Measurements from ENCODE around the gene CACNA1I. TPM values are rescaled to one million over a fixed set of nuclear protein-coding genes. Genes with fewer than 3 reads are reported as not detected.

The CACNA1I gene
- total RNA-seq, 1 experiment from 2014 or later = 0.15 TPM

DNA sequence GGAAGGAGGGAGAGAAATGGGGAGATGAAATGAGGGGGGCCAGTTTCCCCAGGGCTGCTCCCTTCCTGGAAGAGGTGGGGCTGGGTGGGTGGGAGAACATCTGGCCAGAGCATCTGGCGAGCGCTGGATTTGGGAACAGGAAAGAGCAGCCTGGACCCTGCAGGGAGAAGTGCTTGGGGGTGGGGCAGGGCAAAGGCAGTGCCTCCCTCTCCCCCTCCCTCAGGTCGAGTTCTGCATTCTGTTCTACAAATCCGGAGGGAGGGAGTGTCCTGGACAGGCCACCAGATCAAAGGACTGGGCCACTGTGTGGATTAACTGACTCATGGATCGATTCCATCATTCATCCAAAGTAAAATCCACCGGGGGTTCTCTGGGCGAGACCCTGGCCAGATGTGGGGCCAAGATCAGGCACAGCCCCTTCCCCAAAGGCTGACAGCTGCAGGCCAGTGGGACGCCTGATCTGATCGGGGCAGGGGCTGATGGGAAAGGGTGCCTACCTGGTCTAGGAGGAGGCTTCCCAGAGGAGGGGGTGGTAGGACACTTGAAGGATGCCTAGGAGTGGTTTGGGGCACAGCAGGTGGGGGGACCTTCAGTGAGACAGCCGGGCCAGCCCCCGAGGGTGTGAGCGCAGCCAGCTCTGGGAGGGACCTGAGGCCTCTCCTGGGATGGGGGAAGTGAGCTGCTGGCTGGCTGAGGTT, 57.5 kb downstream of the CACNA1I start:
- H3K9ac ChIP-seq (ENCODE audit: low read length) = no peak overlapping the region
- DNase-seq (ENCODE audit: low read depth, low spot score) = no peak
- TF ChIP-seq SRF (IDR thresholded peaks at IDR 0.05; ENCODE audit: low read depth) (no peak), POLR2AphosphoS5 (IDR thresholded peaks at IDR 0.05; ENCODE audit: low read depth, low read length) (no peak), EZH2phosphoT487 (IDR thresholded peaks at IDR 0.05; ENCODE audit: borderline replicate concordance) (no peak), TCF7L2 (IDR thresholded peaks at IDR 0.05; ENCODE audit: borderline replicate concordance, extremely low read depth, insufficient read depth, insufficient read length) (no peak), RAD21 (IDR thresholded peaks at IDR 0.05; ENCODE audit: low read depth) (no peak), ZFX (IDR thresholded peaks at IDR 0.05) (no peak), FOSL1 (IDR thresholded peaks at IDR 0.05; ENCODE audit: low read depth) (no peak), EGR1 (IDR thresholded peaks at IDR 0.05; ENCODE audit: low read depth) (no peak)
- TF ChIP-seq, protein P1, sequence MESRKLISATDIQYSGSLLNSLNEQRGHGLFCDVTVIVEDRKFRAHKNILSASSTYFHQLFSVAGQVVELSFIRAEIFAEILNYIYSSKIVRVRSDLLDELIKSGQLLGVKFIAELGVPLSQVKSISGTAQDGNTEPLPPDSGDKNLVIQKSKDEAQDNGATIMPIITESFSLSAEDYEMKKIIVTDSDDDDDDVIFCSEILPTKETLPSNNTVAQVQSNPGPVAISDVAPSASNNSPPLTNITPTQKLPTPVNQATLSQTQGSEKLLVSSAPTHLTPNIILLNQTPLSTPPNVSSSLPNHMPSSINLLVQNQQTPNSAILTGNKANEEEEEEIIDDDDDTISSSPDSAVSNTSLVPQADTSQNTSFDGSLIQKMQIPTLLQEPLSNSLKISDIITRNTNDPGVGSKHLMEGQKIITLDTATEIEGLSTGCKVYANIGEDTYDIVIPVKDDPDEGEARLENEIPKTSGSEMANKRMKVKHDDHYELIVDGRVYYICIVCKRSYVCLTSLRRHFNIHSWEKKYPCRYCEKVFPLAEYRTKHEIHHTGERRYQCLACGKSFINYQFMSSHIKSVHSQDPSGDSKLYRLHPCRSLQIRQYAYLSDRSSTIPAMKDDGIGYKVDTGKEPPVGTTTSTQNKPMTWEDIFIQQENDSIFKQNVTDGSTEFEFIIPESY (IDR thresholded peaks at IDR 0.05; ENCODE audit: extremely low read depth, insufficient replicate concordance, low read length) = no peak
- TF ChIP-seq, protein P2, sequence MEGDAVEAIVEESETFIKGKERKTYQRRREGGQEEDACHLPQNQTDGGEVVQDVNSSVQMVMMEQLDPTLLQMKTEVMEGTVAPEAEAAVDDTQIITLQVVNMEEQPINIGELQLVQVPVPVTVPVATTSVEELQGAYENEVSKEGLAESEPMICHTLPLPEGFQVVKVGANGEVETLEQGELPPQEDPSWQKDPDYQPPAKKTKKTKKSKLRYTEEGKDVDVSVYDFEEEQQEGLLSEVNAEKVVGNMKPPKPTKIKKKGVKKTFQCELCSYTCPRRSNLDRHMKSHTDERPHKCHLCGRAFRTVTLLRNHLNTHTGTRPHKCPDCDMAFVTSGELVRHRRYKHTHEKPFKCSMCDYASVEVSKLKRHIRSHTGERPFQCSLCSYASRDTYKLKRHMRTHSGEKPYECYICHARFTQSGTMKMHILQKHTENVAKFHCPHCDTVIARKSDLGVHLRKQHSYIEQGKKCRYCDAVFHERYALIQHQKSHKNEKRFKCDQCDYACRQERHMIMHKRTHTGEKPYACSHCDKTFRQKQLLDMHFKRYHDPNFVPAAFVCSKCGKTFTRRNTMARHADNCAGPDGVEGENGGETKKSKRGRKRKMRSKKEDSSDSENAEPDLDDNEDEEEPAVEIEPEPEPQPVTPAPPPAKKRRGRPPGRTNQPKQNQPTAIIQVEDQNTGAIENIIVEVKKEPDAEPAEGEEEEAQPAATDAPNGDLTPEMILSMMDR (IDR thresholded peaks at IDR 0.05 in 2 of 3, conservative IDR thresholded peaks at IDR 0.05 in 1 of 3; ENCODE audit: borderline replicate concordance in 1 of 3, insufficient read depth in 1 of 3, low read depth in 2 of 3, low read length in 2 of 3) = no peak
- TF ChIP-seq, protein P3, sequence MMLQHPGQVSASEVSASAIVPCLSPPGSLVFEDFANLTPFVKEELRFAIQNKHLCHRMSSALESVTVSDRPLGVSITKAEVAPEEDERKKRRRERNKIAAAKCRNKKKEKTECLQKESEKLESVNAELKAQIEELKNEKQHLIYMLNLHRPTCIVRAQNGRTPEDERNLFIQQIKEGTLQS (IDR thresholded peaks at IDR 0.05) = no peak
- no peaks in the 10 kb centered on the region; a peak in 1 of 4 replicates for H3K4me1 ChIP-seq (ENCODE audit: control insufficient read depth in 1 of 2, insufficient read depth in 2 of 2, low read length in 2 of 2)
- H3K36me3 ChIP-seq (ENCODE audit: control insufficient read depth in 1 of 2, insufficient read depth in 2 of 2, low read length in 2 of 2) = no peaks in the 10 kb centered on the region
- H3K79me2 ChIP-seq (ENCODE audit: insufficient read depth, low read length) = no peaks in the 10 kb centered on the region
- CTCF ChIA-PET = no interaction called here
- H2AFZ ChIP-seq (ENCODE audit: low read depth, low read length, poor library complexity, severe bottlenecking) = no peak overlapping the region
- H3K4me3 ChIP-seq (replicated peaks in 1 of 2; ENCODE audit: low read depth in 1 of 2, low read length in 2 of 2) = no peak overlapping the region
- H3K9me2 ChIP-seq (ENCODE audit: insufficient read depth) = no peaks in the 10 kb centered on the region
- H3K4me2 ChIP-seq (ENCODE audit: low read length) = no peak overlapping the region
- no TSS peak for BruUV-seq (replicated peaks)
- RAD21 ChIA-PET (ENCODE audit: low non-redundant PET in 1 of 2, low total read pairs in 2 of 2, uncharacterized antibody in 2 of 2, unreplicated experiment in 2 of 2) = no interaction called here
- no peaks in the 10 kb centered on the region for H3K27me3 ChIP-seq (ENCODE audit: insufficient read depth, low read length)
- POLR2A ChIA-PET = no interaction called here
- H4K20me1 ChIP-seq (ENCODE audit: insufficient read depth) = no peaks in the 10 kb centered on the region
- intact Hi-C loops (cut with micrococcal nuclease) = loop anchor here (10.0 kb wide), 1 partner anchor 177 kb away; no protein-coding TSS in a partner anchor
- no peak for ATAC-seq
- H3K9me3 ChIP-seq (ENCODE audit: control insufficient read depth in 1 of 2, insufficient read depth in 1 of 2, low read depth in 1 of 2, low read length in 2 of 2) = no peaks in the 10 kb centered on the region
- H3K27ac ChIP-seq (ENCODE audit: low read depth, low read length) = no peak overlapping the region
